Thyroid gland (tissue), 4 donors: ENCODE data around the gene SMOC1.

ENCODE experiments used
- CTCF ChIP-seq, 6 experiments: fragments of 200-600 bp in 3 of 6; fragments of 450-650 bp in 3 of 6; sonication (generic) in 3 of 6; IDR thresholded peaks; one replicate each; pipeline ENCODE4 v1.5.1; 2016 to 2019; ENCODE audit warnings: antibody characterized with exemption in 6 of 6, mild to moderate bottlenecking in 2 of 6, inconsistent platforms in 1 of 6, moderate library complexity in 1 of 6
- POLR2A ChIP-seq, 2 donors: fragments of 450-650 bp; IDR thresholded peaks; one replicate each; pipeline ENCODE4 v1.6.1; 2017; ENCODE audit warnings: antibody characterized with exemption in 2 of 2, mild to moderate bottlenecking in 2 of 2, moderate library complexity in 1 of 2

- TF ChIP-seq POLR2A (IDR thresholded peaks at IDR 0.05) (no peak), CTCF (IDR thresholded peaks at IDR 0.05) (no peak)
Observed at GRCh38 chr14:69931960-69932359, 52.7 kb downstream of the SMOC1 start.
